ENCODE measurements around the gene MAP4K3.

The MAP4K3 gene

GRCh38 chr2:39443009-39443408 lies 5.9 kb upstream of the MAP4K3 start:
- no peak for DNase-seq

- DNase-seq, result peak in 1 of 2 experiments; percentile 58
Observed at GRCh38 chr2:39437522-39438296, 624 bp upstream of the MAP4K3 start.

- DNase-seq, result peak; percentile 48 to 63
Observed at GRCh38 chr2:39435741-39436591, 1.1 kb downstream of the MAP4K3 start.

GRCh38 chr2:39435234-39435633 lies 1.9 kb downstream of the MAP4K3 start:
- no peak for DNase-seq

GRCh38 chr2:39434233-39434897 lies 2.7 kb downstream of the MAP4K3 start:
- DNase-seq, result no peak

- no peak for DNase-seq
Observed at GRCh38 chr2:39433586-39434195, 3.4 kb downstream of the MAP4K3 start.

GRCh38 chr2:39432701-39433100 lies 4.4 kb downstream of the MAP4K3 start:
- DNase-seq, result no peak

- no peak for DNase-seq
Observed at GRCh38 chr2:39431592-39432316, 5.3 kb downstream of the MAP4K3 start.

- no peak for DNase-seq
Observed at GRCh38 chr2:39429746-39430145, 7.3 kb downstream of the MAP4K3 start.

GRCh38 chr2:39424951-39425350 lies 12.1 kb downstream of the MAP4K3 start:
- no peak for DNase-seq

- DNase-seq, result no peak
Observed at GRCh38 chr2:39422700-39423099, 14.4 kb downstream of the MAP4K3 start.

- DNase-seq, result no peak
Observed at GRCh38 chr2:39421354-39421753, 15.7 kb downstream of the MAP4K3 start.

- no peak for DNase-seq
Observed at GRCh38 chr2:39419282-39420223, 17.5 kb downstream of the MAP4K3 start.

- DNase-seq, result no peak
Observed at GRCh38 chr2:39418491-39418890, 18.6 kb downstream of the MAP4K3 start.

- peak; percentile 45 to 83 for DNase-seq
Observed at GRCh38 chr2:39416140-39416539, 20.9 kb downstream of the MAP4K3 start.

GRCh38 chr2:39413063-39413737 lies 23.9 kb downstream of the MAP4K3 start:
- no peak for DNase-seq

GRCh38 chr2:39411181-39411944 lies 25.7 kb downstream of the MAP4K3 start:
- DNase-seq, result no peak

GRCh38 chr2:39409697-39410389 lies 27.2 kb downstream of the MAP4K3 start:
- DNase-seq, result no peak

Measured in NCI-H446 (cell line).